ENCODE results near the gene RNF223.

DNA sequence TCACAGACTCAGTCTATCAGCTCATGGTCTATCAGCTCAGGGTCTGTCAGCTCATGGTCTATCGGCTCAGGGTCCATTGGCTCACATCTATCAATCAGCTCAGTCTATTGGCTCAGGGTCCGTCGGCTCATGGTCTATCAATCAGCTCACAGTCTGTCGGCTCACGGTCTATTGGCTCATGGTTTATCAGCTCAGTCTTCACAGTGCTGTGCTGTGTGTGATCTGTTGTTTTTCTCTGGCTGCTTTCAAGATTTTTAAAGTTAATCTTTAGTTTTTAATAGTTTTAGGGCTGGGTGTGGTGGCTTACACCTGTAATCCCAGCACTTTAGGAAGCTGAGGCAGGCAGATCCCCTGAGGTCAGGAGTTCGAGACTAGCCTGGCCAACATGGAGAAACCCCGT is 27.4 kb upstream of the RNF223 start:
- no peak for TF ChIP-seq EP300 (IDR thresholded peaks at IDR 0.05)
- no peak for TF ChIP-seq CTCF (IDR thresholded peaks at IDR 0.05)

Data from tibial nerve (tissue), 4 donors.